Daoy (cell line): ENCODE results near the gene CABP2. TPM values are rescaled to one million over a fixed set of nuclear protein-coding genes. Genes with fewer than 3 reads are reported as not detected.
"Not testable (repeated sequence)": the region's sequence is repeated elsewhere in the genome, so short reads cannot be mapped to it uniquely, and the experiment has no call there.

Experiments used
- DNase-seq: peaks from one replicate; pipeline ENCODE4 v3.0.0-alpha.2; 2015; ENCODE audit warnings: low read depth
- total RNA-seq: library from RNA; depleted of rRNA; stranded (reverse); fragments of >200 nt; shearing (Covaris generic); gene quantifications from 2 replicates; pipeline ENCODE4 v1.2.3, GENCODE V29; 2014; rRNA removed

Gene CABP2
- total RNA-seq, 1 experiment from 2014 or later: not detected

DNA sequence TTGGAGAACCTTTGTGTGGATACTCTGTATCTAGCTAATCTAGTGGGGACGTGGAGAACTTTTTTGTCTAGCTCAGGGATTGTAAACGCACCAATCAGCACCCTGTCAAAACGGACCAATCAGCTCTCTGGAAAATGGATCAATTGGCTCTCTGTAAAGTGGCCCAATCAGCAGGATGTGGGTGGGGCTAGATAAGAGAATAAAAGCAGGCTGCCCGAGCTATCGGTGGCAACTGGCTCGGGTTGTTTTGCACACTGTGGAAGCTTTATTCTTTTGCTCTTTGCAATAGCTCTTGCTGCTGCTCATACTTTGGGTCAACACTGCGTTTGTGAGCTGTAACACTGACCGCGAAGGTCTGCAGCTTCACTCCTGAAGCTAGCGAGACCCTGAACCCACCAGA, 46.6 kb downstream of the CABP2 start:
- not testable (repeated sequence) for DNase-seq

DNA sequence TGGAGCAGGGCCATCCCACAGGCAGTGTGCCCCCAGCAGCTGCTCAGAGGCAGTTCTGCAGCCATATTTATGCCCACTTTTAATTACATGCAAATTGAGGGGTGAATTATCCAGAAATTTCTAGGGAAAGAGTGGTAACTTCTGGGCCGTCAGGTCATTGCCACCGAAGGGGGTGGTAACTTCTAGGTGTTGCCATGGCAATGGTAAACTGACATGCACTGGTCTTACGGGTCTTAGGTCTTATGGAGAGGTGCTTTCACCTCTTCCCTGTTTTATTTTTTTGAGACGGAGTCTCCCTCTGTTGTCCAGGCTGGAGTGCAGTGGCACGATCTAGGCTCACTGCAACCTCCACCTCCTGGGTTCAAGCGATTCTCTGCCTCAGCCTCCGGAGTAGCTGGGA, 50.4 kb downstream of the CABP2 start:
- no peak for DNase-seq

GRCh38 chr11:67470337-67471002, 52.8 kb downstream of the CABP2 start:
- no peak for DNase-seq

GRCh38 chr11:67469508-67469811, 53.8 kb downstream of the CABP2 start:
- DNase-seq: no peak

Other genes with a start within 250 kb of the CABP2 start
- gene ANKRD13D, start 234.1 kb downstream of the CABP2 start, total RNA-seq: 13.1 and 24.0 TPM in 2 replicates
- gene SSH3, start 219.9 kb downstream of the CABP2 start, total RNA-seq: 2.9 and 6.9 TPM in 2 replicates
- 54.2 and 56.2 TPM in 2 replicates for gene POLD4, start 169.9 kb downstream of the CABP2 start, total RNA-seq
- gene CLCF1, start 149.8 kb downstream of the CABP2 start, total RNA-seq: 7.1 TPM in 2 replicates
- 9.0 and 11.3 TPM in 2 replicates for gene RAD9A, start 131.5 kb downstream of the CABP2 start, total RNA-seq
- gene PPP1CA, start 121.6 kb downstream of the CABP2 start, total RNA-seq: 220 and 273 TPM in 2 replicates
- not detected in 2 replicates for gene TBC1D10C, start 119.4 kb downstream of the CABP2 start, total RNA-seq
- gene CARNS1, start 107.8 kb downstream of the CABP2 start, total RNA-seq: 0.34 TPM in 1 of 2 replicates, not detected in the other
- 36.6 and 42.5 TPM in 2 replicates for gene RPS6KB2, start 95.0 kb downstream of the CABP2 start, total RNA-seq
- 1.1 and 3.0 TPM in 2 replicates for gene PTPRCAP, start 85.8 kb downstream of the CABP2 start, total RNA-seq
- 78.7 and 85.8 TPM in 2 replicates for gene CORO1B, start 80.0 kb downstream of the CABP2 start, total RNA-seq
- gene GPR152, start 70.7 kb downstream of the CABP2 start, total RNA-seq: not detected in 2 replicates
- gene CABP4, start 68.1 kb downstream of the CABP2 start, total RNA-seq: 0.06 and 0.15 TPM in 2 replicates
- 9.4 and 36.5 TPM in 2 replicates for gene TMEM134, start 54.2 kb downstream of the CABP2 start, total RNA-seq
- gene AIP, start 40.4 kb downstream of the CABP2 start, total RNA-seq: 69.5 and 78.5 TPM in 2 replicates
- gene PITPNM1, start 18.1 kb downstream of the CABP2 start, total RNA-seq: 24.6 and 32.1 TPM in 2 replicates
- gene CDK2AP2, start 15.3 kb downstream of the CABP2 start, total RNA-seq: 37.7 and 43.0 TPM in 2 replicates
- 1,082 and 1,228 TPM in 2 replicates for gene GSTP1, start 60.4 kb upstream of the CABP2 start, total RNA-seq
- gene NDUFV1, start 83.5 kb upstream of the CABP2 start, total RNA-seq: 218 and 229 TPM in 2 replicates
- gene NUDT8, start 106.5 kb upstream of the CABP2 start, total RNA-seq: 5.8 and 9.1 TPM in 2 replicates
- not detected in 2 replicates for gene TBX10, start 116.3 kb upstream of the CABP2 start, total RNA-seq
- not detected in 2 replicates for gene ACY3, start 127.3 kb upstream of the CABP2 start, total RNA-seq
- gene ALDH3B2, start 151.2 kb upstream of the CABP2 start, total RNA-seq: 0.23 TPM in 1 of 2 replicates, not detected in the other